MV-4-11 (cell line): ENCODE measurements around the gene LILRA6.
"Not testable (repeated sequence)": the region's sequence is repeated elsewhere in the genome, so short reads cannot be mapped to it uniquely, and the experiment has no call there.

Experiments
- DNase-seq: peaks from one replicate; lab custom pipeline; 2025; lab: John Stamatoyannopoulos, UW

LILRA6 gene

DNA sequence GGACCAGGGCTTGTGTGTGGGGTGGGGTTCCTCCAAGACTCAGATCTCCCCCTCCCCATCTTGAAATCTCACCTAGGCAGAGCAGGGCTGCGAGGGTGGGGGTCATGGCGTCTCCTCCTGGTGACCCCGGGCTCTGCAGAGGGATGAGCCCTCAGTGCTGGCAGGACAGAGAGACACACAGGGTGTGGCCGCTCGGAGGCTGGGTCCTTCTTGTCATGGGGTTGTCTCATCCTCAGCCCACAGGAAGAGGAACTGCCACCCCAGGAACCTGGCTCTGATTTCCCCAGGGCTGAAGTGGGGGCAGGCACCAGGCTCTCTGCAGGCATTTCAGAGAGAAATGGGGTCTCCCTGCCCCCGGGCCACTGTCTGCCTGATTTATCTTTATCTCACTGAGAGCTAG lies at the start of gene LILRA6:
LILRA6 (minus strand) TSS at position 145 of the 400 bp plus-strand sequence.
- DNase-seq = not testable (repeated sequence)

DNA sequence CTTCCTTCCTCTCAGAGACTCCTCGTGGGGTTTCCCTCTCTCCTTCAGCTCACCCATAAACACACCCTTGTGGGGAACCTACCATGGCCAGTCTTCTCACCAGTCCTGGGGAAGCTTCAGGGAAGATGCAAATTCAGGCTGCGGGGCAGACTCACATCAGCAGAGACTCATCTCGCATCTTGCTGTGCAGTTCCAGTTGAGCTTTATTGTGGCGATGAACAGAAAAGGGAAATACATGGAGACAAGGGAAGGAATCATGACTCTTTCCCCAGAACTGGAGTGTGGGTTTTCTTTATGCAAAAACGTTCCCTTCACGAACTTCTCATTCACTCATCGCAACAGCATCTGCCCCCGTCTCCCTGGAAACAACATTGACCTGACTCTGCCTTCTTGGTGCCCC lies 46.6 kb upstream of the LILRA6 start:
- not testable (repeated sequence) for DNase-seq

DNA sequence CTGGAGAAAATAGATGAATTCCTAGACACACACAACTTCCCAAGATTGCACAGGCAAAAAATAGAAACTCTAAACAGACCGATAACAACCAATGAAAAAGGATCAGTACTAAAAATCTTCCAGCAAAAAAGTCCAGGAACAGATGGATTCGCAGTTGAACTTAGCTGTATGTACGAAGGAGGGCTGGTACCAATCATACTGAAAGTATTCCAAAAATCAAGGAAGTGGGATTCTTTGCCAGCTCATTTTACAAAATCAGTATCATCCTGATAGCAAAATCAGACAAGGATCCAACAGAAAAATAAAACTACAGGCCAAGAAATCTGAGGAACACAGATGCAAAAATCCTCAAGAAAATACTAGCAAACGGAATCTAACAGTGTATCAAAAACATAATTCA lies 44.9 kb upstream of the LILRA6 start:
- no peak for DNase-seq

DNA sequence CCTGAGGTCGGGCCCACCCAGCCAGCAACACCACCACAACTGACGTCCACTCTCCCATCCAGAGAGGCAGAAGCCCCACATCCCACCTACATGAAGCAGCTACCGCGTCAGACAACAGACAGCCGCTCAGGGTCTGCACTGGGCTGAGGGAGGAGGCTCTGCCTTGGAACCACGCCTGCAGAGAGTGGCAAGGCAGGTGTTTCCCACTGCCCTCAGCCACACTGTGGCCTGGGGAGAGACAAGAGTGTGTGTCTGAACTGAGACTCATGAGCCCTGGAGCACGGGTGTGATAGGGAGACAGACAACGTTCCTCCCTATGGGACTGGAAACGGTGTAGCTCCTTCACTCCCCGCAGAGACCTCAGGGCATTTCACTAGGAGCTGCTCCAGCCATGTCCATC lies 43.7 kb upstream of the LILRA6 start:
- not testable (repeated sequence) for DNase-seq

DNA sequence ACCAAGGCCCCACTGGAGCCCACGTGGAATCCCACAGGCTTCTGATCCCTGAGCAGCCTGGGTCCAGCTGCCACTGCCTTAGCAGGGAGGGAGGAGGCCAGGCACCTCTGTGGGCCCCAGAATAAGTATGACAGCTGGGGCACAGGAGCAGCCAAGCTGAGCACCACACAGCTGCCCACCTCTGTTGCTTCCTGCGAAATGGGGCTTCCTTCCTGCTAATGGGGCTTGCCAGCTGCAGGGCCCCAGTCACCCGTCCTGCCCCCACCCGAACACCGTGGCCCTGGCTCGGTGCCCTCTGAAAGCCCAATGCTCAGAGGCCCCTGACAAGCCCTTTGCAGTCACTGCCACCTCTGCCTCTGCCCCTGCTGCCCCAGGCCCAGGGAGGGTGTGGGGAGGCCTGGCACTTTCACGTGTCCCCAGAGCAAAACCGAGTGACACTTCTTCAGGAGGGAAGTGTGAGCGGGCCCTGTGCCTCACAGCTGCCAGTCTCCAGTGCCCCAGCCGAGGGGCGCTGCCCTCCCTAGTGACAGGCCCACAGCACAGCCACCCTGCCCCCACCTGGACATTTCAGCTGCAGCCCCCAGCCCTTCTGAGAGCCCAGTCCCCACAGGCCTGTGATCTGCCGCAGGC lies 43.0 kb upstream of the LILRA6 start:
- DNase-seq = not testable (repeated sequence)

DNA sequence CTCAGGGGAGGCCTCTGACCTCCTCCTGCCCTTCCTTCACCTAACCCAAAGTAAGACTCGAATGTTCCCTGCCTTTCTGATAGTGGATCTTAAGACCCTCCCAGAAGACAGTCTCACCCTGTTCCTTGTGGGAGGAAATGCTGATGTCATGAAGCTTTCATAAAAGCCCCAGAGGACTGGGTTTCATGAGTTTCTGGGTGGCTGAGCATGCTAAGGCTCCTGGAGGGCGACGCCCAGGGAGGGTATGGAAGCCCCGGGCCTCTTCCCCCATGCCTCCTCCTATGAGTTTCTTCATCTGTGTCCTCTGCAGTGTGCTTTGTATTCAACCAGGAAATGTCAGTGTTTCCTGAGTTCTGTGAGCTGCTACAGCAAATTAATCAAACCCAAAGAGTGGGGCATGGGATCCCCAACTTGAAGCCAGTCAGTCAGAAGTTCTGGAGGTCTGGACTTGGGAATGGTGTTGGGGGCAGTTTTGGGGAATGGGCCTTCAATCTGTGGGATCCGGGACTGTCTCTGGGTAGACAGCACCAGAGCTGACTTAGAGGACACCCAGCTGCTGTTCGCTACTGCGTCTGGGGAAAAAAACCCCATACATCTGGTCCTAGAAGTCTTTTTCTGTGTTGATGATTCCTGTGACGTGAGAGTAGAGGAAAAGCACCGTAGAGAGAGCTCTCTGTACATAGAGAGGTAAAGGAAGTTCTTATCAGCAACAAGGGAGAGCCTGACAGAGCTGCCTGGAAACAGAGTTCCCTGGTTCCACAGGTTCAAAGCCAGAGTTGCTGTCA lies 40.3 kb upstream of the LILRA6 start:
- DNase-seq = peak; percentile 68

DNA sequence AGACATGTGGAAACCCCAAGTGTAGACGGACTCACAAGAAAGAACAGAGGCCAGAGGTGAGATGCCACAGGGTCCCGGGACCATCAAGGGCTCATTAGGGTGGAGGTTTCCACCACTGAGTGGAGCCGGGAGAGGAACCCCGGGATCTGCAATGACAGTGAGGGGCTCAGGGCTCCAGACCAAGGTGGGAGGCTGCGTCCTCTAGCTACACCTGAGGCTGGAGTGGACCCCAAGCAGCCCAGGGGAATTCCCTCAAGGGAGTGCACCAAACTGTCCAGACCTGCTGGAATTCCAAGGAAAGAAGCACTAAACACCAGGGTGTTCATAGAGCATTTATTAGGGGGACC lies 39.1 kb upstream of the LILRA6 start:
- not testable (repeated sequence) for DNase-seq

DNA sequence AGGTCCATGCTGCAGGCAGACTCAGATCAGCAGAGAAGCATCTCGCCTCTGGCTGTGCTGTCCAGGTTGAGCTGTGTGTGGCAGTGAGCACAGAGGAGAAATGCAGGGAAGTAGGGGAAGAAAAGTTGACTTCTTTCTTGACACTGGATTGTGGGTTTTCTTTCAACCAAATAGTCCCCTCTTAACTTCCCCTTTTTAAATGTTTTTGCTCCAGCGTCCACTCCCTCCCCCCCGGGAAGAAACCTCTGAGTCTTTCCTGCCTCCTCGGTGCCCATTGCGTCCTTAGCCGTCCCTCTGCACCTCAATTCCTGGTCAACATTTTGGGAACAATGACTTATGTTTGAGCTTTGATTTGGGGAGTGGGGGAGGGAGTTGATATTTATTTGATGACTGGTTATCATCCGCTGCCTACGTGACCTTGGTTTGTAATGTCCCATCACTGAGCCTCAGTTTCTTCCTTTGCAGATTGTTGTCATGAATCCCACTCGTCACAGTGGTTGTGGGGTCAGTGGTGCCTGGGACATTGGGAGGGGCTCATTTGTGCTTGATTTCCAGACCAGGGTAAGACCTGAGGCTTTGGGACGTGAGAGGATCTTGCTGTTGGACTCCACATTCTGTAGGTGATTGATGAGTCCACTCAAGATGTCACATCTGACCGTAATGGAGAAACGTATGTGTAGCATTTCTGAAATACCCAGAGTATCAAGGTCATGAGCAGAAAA lies 38.6 kb upstream of the LILRA6 start, which contains the start of gene LILRB2:
LILRB2 (minus strand) TSS at position 104 of the 722 bp plus-strand sequence. CDS start 614 bp downstream, outside the sequence.
- DNase-seq = peak; percentile 89

DNA sequence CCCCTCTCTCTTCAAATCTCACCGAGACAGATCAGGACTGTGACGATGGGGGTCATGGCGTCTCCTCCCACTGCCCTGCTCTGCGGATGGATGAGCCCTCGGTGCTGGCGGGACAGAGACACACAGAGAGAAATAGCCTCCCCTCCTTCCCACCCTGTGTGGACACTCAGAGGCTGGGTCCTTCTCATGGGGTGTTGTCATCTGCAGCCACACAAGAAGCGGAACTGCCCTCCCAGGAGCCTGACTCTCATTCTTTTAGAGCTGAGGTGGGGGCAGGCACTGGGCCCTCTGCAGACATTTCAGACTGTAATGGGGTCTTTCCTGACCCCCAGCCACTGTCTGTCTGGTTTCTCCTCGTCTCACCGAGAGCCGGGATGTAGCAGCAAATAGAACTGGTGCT lies 37.9 kb upstream of the LILRA6 start:
- DNase-seq = peak; percentile 70

DNA sequence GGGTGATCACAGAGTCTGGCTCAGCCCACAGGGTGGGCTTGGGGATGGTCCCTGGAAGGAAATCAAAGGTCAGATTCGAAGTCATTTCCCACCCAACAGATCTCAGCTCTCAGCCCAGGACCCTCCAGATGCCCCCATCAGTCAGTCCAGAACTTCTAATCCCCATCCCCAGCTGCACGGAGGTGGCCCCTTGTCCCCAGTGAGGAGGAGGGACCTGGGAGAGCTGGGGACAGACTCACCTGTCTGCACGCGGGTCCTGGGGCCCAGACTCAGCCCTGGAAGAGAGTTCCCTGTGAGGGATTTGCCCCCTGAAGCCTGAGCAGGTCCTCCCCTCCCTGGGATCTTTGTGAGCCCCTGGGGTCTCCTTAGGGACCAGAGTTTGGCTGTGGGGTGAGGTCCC lies 37.4 kb upstream of the LILRA6 start:
- DNase-seq = not testable (repeated sequence)

DNA sequence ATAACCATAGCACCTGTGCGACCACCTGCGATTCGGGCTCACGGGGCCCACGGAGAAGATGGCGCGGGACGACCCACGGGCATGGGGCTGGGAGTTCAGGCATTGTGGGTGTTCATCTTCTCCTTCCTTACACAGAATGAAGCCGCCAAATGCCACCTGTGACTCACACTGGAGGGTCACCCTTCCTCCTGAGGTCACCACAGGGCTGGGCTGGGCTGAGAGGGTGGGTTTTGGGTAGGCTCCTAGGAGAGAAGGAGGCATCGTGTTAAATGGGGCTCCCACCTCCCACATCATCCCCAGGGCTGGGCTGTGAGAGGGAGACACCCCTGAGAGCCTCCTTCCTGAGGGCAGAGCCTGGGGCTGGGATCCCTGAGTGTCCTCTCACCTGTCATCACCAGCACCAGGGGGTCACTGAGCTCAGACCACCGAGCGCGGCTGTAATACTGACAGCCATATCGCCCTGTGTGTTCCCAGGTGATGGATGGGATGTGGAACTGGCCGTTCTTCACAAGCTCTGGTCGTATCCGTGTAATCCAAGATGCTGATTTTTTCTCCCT lies 36.9 kb upstream of the LILRA6 start:
- no peak for DNase-seq

DNA sequence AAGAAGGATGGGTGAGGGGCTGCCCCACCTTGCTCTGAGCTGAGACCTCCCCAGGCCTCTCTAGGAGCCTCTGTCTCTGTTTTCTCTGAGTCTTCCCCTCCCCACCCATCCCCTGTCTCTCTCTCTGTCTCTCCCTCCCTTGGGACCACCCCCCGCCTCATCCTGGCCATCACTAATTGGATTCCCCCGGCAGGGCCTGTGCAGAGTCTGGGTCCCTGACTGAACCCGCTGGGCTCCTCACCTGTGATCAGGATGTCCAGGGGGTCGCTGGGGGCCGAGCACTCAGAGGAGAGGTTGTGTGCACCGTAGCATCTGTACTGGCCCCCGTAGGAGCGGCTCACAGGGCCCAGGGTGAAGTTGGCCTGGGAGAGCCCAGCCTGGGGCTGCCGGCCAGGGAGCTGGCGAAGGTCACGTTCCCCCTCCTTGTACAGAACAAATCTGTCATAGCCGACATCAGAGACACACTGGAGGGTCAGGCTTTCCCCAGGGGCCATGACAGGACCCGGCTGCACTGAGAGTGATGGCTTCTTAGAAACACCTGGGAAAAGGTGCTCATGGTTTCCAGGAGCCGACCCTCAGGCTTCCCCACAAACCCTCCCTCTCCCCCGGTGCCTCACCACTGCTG lies 36.1 kb upstream of the LILRA6 start:
- DNase-seq = not testable (repeated sequence)

DNA sequence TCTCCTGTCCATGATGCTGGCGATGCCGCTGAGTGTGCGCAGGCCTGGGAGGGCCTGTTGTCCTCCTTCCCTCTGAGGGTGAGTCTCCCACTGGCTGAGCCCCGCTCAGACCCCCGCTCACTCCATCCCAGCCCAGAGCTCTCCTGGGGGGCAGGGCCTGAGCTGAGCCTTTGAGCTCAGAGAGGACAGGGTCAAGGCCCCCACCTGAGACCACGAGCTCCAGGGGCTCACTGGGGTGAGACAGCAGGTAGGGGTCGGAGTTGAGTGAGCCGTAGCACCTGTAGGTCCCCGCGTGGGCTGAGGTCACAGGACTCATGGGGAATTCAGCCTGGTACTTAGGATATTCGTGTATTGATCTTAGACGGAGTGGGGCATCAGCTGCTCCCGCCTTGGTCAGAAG lies 35.5 kb upstream of the LILRA6 start:
- not testable (repeated sequence) for DNase-seq

DNA sequence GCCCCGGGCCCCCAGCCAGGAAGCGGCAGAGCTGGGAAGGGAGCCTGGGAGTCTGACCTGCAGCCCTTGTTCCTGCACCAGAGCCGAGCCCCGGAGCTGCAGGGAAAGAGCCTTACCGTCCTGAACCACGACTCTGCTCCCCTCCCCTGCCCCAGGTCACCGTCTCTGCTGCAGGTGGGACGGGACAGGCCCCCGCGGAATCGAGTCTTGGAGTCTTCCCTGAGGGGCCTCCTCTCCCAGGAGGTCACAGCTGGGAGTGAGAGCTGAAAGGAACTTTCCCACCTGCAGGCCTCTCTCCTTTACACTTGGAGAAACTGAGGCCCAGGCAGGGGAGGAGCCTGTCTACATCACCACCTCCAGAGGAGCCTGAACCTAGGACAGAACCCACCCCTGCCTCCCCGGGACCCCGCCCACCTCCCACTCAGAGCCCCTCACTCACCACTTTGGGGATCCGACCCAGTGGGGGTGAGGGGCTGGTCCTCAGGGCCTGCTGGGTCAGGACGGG lies 34.6 kb upstream of the LILRA6 start:
- DNase-seq = not testable (repeated sequence)

DNA sequence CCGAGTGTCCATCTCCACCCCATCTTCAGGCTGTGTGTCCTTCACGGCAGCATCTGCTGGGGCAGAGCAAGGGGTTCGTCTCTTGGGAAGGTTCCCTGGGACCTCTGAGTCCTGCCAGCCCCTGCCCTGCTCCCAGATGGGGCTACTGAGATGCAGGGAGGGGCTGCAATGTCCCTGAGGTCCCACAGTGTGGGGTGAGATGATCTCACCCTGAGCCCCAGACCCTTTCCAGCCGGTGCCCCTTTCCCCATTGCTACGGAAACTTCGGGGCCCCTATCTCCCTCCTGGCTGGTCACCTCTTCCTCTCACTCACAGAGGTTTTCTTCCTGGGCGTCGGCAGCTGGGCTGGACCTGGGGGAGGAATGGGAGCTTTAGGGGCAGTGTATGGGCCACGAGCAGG lies 33.4 kb upstream of the LILRA6 start:
- no peak for DNase-seq

DNA sequence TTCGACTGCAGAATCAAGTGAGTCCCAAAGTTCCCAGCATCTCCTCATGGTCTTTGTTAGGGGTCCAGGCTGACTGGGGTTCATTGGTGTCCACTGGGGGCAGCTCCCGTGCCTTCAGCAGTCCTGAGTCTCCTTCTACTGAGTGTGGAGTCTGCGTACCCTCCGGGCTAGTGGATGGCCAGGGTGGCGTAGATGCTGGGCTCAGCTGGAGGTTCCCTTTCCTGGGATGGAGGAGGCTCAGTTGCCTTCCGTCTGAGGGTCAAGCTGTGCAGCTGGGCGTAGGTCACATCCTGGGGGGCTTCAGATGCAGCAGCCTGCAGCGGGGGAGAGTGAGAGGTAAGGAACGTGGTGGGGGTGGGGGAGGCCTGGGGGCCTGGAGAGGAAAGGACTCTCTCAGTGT lies 31.9 kb upstream of the LILRA6 start:
- DNase-seq = not testable (repeated sequence)

DNA sequence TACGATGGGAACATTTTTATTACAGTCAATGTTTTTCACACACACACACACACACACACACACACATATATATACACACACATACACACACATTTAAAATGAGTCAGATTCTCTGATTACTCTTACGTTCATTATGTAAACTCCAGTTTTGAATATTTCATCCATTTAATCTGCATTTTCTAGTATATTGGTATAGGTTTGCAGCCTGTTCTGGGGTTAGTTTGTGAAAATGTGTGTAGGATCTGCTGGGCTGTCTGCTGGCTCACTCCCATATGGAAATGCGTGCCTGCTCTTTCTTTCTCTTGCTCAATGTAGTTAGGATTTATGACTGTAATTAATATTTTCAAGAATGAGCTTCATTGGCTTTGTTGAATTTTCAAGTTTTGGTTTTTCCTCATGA lies 31.2 kb upstream of the LILRA6 start:
- no peak for DNase-seq

DNA sequence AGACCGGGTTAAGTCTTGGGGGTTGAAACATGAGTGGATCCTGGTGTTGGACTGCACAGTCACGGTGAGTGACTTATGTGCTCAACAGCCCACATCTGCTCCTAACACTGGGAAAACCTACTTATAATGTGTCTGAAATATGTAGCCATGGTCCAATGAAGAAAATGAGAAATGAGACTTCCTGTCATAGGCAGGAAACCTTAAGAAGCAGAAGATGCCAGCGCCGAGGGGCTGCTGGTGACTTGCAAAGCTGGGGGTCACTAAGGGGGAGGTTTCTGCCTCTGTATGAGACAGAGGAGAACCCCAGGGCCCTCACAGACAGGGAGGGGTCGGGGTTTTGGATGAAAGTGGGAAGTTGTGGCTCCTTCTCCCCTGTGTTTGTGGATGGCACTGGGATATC lies 29.6 kb upstream of the LILRA6 start:
- not testable (repeated sequence) for DNase-seq

DNA sequence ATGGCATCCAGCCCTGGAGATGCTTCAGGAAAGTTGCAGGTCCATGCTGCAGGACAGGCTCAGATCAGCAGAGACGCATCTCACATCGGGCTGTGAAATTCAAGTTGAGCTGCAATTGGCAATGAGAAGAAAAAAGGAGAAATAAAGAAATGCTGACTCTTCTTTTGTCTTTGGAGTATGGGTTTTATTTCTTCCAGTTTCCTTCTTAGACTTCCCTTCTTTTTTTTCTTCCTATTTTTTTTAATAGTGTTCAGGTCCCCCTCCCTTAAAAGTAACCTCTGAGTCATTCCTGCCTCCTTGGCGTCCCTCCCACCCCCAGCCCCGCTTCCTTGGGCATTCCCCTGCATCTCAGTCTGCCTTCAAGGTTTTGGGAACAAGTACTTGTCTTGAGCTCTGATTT lies 29.0 kb upstream of the LILRA6 start:
- DNase-seq = peak; percentile 29

DNA sequence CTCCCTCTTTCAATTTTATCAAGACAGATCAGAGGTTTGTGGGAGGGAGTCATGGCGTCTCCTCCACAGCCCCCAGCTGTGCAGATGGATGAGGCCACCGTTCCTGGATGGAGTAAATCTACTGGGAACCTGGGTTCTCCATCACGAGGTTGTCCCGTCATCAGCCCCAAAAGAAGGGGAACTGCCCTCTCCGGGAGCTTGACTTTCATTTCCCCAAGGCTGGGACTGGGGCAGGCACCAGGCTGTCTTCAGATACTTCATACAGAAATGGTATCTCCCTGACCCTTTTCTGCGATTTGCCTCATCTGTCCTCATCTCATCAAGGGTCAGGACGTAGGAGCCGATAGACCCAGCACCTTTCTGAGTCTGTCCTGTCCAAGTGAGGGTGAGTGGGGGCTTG lies 28.5 kb upstream of the LILRA6 start:
- DNase-seq = peak; percentile 81

DNA sequence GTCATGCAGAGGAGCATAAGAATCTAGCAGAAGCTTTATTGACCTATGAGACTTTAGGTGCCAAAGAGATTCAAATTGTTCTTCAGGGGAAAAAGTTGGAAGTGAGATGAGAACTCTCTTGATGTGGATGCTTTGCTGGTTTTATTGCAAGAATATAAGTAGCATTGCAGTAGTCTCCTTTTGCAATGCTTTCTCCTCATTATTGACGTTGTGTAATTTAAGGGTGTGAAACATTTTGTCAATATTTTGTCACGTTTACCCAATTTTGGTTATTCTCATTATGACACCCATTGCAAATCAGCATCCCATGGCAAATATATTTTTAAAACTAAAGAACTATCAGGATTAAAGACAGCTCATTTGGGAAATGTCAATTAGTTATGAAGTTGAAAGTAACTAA lies 26.3 kb upstream of the LILRA6 start:
- no peak for DNase-seq

DNA sequence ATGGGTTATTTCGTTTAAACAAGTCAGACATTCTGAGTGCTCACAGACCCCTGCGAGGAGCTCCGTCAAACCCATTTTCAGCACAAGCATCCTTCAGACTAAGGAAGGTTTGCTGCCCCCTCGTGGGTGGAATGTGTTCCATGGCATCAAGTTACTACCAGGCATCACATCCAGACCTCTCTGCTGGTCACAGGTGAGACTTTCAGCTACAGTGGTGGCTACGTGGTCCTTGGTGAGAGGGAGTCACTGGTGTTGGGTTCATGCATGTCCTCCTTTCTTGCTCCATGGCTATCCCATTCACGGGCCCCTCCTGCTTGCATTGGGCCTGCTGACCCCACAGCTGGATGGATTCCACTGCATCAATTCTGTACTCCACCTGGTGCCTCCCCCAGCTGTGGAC lies 23.5 kb upstream of the LILRA6 start:
- peak; percentile 66 for DNase-seq
